Measurements from ENCODE around the gene HAT1.

- TF ChIP-seq, protein P1, sequence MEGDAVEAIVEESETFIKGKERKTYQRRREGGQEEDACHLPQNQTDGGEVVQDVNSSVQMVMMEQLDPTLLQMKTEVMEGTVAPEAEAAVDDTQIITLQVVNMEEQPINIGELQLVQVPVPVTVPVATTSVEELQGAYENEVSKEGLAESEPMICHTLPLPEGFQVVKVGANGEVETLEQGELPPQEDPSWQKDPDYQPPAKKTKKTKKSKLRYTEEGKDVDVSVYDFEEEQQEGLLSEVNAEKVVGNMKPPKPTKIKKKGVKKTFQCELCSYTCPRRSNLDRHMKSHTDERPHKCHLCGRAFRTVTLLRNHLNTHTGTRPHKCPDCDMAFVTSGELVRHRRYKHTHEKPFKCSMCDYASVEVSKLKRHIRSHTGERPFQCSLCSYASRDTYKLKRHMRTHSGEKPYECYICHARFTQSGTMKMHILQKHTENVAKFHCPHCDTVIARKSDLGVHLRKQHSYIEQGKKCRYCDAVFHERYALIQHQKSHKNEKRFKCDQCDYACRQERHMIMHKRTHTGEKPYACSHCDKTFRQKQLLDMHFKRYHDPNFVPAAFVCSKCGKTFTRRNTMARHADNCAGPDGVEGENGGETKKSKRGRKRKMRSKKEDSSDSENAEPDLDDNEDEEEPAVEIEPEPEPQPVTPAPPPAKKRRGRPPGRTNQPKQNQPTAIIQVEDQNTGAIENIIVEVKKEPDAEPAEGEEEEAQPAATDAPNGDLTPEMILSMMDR (conservative IDR thresholded peaks at IDR 0.05; ENCODE audit: low read depth, low read length), result no peak
- TF ChIP-seq EZH2 (IDR thresholded peaks at IDR 0.05; ENCODE audit: low read length, unreplicated experiment) (no peak), EZH2phosphoT487 (IDR thresholded peaks at IDR 0.05; ENCODE audit: borderline replicate concordance, low read length) (no peak)
Measured at GRCh38 chr2:171941316-171941699, 19.0 kb downstream of the HAT1 start.

Data from PC-3 (cell line).